HG03108 (cell line): ENCODE data around the gene EIF3K.
"Not testable (repeated sequence)": the region's sequence is repeated elsewhere in the genome, so short reads cannot be mapped to it uniquely, and the experiment has no call there.

Experiments used
- ATAC-seq: cut with Tn5 transposase; IDR thresholded peaks from one replicate; pipeline ENCODE4 v1.9.1; 2021; ENCODE audit warnings: moderate library complexity; ENCODE audit not compliant: unreplicated experiment

The EIF3K gene

DNA sequence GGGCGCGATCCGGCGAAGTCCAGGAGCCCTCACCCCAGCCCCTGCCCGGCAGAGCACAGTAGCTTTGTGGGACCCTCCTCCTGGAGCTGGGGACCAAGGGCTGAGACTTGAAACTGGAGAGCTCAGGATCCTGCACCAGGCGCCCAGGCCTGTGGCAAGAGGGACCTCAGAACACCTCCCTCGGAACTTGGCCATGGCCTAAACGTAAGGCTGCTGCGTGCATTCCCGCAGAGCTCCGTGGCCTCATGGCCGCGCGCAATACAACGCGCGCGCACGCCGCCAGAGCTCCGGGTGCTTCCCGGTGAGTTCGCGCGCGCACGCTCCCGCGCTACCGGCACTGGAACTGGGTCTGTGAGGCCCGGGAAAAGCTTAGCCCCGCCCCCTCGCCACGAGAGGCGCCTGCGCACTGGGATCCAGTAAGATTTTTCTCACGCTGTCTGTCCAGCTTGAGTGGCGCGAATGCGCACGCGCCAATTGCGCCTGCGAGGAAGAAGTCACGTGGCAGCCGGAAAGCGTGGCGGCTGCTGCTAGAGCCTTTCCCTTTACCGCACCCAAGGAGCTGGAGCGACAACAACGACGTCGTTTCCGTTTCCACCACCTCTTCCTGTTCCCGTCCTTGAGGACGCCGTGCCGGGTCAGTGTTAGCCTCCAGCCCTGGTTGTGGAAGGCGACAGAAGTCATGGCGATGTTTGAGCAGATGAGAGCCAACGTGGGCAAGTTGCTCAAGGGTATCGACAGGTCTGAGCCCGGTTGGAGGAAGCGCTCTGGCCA, at the start of gene EIF3K:
Gene EIF3K, plus strand, starts transcription at position 599 of the 771 bp plus-strand sequence. Its CDS starts 81 bp downstream, at position 680.
- ATAC-seq: peak; percentile 47

DNA sequence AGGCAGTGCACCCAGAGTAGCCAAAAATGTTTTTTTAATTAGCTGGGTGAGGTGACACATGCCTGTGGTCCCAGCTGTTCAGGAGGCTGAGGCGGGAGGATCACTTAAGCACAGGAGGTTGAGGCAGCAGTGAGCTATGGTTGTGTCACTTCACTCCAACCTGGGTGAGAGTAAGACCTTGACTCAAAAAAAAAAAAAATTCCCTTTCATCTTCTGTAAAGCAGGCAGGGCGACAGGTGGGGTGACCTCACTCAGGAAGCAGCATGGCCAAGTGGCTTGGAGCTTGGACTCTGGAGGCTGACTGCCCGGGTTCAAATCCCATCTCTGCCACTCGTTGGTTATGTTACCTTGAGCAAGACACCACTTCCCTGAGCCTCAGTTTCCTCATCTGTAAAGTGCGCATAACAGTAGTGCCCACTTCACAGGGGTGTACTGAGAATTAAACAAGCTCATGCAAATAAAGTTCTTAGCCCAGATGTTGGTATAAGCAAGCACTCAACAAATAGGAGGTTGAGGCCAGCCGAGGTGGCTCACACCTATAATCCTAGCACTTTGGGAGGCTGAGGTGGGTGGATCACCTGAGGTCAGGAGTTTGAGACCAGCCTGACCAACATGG, 49.5 kb upstream of the EIF3K start:
- no peak for ATAC-seq

- no peak for ATAC-seq
Observed at GRCh38 chr19:38571682-38572081, 47.3 kb upstream of the EIF3K start.

- no peak for ATAC-seq
Observed at GRCh38 chr19:38577826-38578225, 41.2 kb upstream of the EIF3K start.

- ATAC-seq: not testable (repeated sequence)
Observed at GRCh38 chr19:38579304-38579703, 39.7 kb upstream of the EIF3K start.

DNA sequence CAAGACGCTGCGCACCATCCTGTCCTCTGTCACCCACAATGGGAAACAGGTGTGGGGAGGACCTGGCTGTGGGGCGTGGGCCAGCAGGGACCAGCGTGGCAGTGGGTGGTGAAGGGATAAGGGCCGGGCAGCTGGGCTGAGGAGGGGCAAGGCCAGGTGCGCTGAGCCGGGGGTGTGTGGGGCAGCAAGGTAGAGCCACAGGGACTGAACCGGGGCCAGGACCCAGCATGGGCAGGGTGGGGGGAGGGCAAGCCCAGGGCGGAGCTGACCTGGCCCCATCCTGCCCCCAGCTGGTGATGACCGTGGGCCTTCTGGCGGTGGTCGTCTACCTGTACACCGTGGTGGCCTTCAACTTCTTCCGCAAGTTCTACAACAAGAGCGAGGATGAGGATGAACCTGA, 38.9 kb upstream of the EIF3K start:
- no peak for ATAC-seq

- ATAC-seq: peak; percentile 78
Observed at GRCh38 chr19:38583219-38583984, 35.6 kb upstream of the EIF3K start.

DNA sequence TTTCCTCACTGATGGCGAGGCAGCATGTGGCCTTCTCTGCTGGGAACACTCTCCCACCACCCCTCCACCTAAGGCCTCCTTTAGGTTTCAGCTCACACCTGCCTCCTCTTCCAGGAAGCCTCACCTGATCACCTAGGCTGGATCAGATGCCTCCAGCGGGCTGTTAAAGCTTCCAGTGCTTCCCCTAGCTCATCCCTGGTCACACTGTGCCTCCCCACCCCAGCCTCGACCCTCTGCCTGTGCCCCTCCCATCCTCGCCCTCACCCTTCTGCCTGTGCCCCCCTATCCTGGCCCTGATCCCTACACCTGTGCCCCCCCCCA, 35.0 kb upstream of the EIF3K start:
- ATAC-seq: no peak

- no peak for ATAC-seq
Observed at GRCh38 chr19:38587562-38587961, 31.4 kb upstream of the EIF3K start.

DNA sequence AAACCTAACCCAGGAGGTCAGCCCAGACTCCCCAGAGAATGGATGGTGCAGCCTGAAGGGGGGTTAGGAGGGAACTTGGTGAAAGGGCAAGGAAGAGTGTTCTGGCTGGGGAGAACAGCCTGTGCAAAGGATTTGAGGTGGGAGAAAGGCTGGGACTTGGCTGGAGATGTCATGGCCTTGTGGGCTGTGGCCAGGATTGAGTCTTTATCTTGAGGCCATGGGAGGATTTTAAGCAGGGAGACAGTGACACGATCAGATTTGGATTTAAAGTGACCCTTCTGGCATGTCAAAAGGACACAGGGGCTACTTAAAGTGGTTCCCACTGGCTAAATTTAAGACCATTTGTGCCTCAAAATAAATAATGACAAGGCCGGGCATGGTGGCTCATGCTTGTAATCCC, 30.9 kb upstream of the EIF3K start:
- ATAC-seq: no peak

DNA sequence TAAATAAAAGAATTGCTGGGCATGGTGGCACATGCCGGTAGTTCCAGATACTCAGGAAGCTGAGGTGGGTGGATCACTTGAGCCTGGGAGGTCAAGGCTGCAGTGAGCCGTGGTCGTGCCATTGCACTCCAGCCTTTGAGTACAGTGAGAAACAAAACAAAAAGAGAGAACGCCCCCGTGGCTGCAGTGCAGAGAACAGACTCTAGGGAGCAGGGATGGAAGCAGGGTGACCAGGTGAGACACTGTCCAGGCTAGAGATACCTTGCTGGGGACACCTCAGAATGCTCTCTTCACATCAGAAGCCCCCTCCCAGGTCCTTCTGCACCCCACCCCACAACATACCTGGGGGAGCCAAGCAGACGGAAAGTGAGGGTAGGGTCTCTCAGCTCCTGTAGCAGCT, 26.0 kb upstream of the EIF3K start:
- no peak for ATAC-seq

DNA sequence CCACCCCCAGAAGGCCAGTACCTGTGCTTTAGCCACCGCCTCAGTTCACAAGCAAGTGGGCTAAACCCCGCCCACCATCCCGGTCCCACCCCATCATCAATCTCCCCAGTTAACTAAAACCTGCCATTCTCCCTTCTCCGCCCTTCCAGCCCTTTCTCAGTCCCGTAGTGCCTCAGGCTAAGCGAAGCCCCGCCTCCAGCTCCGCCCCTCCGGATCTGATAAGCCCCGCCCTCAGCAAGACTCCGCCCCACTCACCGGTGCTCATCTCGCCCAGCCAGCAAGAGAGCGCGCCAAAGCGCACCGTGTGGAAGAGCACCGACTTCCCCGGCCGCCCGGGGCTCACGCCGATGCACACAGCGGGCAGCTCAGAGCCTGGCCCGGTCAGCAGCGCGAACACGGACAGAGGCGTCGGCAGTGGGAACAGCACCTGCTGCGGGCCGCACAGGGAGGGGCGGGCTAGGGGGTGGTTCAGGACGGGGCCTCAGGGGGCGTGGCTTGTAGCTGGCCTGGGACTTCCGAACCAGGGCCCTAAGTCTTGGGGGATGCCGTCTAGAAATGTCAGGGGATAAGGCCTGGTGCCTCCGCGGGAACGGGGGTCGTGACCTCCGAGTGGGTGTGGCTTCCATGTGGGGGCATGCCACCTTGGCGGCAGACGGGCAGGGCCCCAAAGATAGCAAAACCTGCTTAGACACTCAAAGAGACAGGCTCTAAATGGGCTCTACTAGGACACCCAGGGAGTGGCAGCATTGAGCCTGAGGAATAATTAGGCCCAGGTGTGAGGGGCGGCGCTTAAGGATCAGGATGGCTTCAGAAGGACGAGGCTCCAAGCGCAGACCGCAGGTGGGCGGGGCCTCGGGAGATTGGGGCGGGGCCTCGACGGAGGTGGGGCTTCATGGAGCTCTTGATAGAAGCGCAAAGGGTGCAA, 22.7 kb upstream of the EIF3K start:
- no peak for ATAC-seq

GRCh38 chr19:38597075-38597474, 21.9 kb upstream of the EIF3K start:
- ATAC-seq: no peak

- no peak for ATAC-seq
Observed at GRCh38 chr19:38599722-38600121, 19.3 kb upstream of the EIF3K start.

DNA sequence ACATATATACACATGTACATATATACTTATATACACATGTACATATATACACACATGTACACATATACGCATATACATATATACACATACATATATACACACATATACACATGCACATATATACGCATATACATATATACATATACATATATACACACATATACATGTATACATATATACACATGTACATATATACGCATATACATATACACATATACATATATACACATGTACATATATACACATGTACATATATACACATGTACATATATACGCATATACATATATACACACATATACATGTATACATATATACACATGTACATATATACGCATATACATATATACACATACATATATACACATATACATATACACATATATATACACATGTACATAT, 16.1 kb upstream of the EIF3K start:
- not testable (repeated sequence) for ATAC-seq

DNA sequence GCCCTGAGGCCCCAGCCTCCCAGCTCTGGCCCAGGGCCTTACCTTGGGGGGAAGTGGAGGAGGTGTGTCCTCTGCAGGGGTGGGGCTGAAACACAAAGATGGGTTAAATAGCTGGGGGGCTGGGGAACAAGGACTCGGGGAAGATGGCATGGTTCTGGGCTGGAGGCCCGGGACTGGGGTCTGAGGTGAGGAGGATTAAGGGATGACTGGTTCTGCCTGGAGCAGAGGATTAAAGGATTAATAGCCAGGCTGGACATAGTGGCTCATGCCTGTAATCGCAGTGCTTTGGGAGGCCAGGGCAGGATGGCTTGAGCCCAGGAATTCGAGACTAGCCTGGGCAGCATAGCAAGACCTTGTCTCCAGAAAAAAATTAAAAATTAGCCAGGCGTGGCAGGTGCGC, 12.9 kb upstream of the EIF3K start:
- no peak for ATAC-seq

- ATAC-seq: no peak
Observed at GRCh38 chr19:38614289-38614688, 4.7 kb upstream of the EIF3K start.

DNA sequence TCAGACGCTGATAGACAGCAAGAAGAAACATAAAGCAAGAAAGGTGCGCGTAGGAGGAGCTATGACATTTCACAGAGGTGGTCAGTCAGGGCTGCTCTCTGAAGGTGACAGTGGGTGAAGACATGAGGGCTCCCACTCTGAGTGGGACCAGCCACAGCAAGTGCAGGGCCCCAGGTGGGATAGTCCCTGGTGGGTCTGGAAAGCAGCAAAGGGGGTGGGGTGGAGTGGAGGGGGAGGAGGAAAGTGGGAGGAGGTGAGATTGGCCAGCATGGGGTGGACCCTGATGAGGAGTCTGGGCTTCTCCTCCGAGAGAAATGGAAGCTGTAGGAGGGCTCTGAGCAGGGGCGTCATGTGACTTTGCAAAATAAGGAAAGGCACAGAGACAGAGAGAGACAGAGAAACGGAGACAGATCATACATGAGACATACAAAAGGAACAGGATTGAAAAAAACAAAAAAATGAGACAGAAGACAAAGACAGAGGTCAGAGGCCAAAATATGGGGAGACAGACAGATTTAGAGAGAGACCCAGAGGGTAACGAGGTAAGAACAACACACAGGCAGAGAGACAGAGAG, 3.9 kb upstream of the EIF3K start:
- ATAC-seq: no peak

GRCh38 chr19:38616265-38616664, 2.7 kb upstream of the EIF3K start:
- ATAC-seq: no peak

DNA sequence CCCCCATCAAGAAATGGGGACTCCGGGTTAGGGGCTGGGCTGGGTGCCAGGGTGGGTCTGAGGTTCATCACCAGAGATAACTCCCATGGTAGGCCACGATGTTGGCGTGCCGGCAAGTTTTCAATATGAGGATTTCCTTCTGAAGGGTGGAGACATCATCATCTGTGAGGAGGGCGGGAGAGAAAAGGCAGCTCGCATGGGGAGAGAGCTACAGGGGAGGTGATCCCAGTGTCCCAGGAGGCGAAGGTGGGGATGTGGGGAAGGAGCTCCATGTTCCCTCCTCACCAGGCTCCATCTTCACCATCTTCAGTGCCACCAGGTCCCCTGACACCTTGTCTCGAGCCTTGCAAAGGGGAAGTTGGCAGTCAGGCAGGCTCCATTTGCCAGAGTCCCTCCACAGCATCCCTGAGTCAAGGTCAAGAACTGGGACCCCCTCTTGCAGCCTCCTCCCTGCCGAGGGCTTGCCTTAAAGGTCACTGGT, 1.7 kb upstream of the EIF3K start:
- no peak for ATAC-seq
